Mucosa of descending colon (tissue), 3 donors: Measurements from ENCODE around the gene KRT82. TPM values are rescaled to one million over a fixed set of nuclear protein-coding genes. Genes with fewer than 3 reads are reported as not detected.
A peak's percentile ranks its signal among the peaks of the same experiment; 100 is the strongest.

Experiments
- ATAC-seq: fragments of 200-7000 bp; cut with Tn5 transposase; one replicate; pipeline ENCODE4 v1.9.1; 2020; ENCODE audit warnings: mild to moderate bottlenecking, moderate library complexity
- DNase-seq, 3 donors: peaks; one replicate each; pipeline ENCODE4 v3.0.0-alpha.2; 2020
- H3K36me3 ChIP-seq: fragments of 200-600 bp; one replicate; pipeline ENCODE4 v1.8.0; 2021; ENCODE audit warnings: low read depth, mild to moderate bottlenecking
- H3K4me1 ChIP-seq: fragments of 200-600 bp; one replicate; pipeline ENCODE4 v1.8.0; 2021; ENCODE audit warnings: low read depth, mild to moderate bottlenecking
- H3K4me3 ChIP-seq: fragments of 200-600 bp; one replicate; pipeline ENCODE4 v1.8.0; 2021; ENCODE audit warnings: mild to moderate bottlenecking
- H3K9me3 ChIP-seq: fragments of 200-600 bp; one replicate; pipeline ENCODE4 v1.8.0; 2021; ENCODE audit warnings: mild to moderate bottlenecking
- intact Hi-C, 2 donors: fragments of 100-400 bp; cut with DNase I in 1 of 2; cut with micrococcal nuclease in 1 of 2; formaldehyde crosslinking; loops; one replicate each; pipeline versions ENCODE4 v1.11.0 to v1.11.1; 2022; cut with DNase I, micrococcal nuclease
- total RNA-seq, 3 donors: library from RNA; stranded (reverse); fragmentation: NEBNext Ultra II Directional in 2 of 3; extraction: Animal tissue kit (Norgen Biotek cat#: 25700) in 2 of 3; gene quantifications; one replicate each; pipeline versions ENCODE4 v1.2.1 to v1.2.4, GENCODE V29; 2021 to 2023
- TF ChIP-seq, protein P1 (sequence below): fragments of 200-600 bp; IDR thresholded peaks from one replicate; pipeline ENCODE4 v1.8.0; 2022; ENCODE audit warnings: antibody characterized with exemption, mild to moderate bottlenecking
- donor health status: DM: no; HTN: no; CAD: no; lungs with moderate emphysema.
- donor health status: DM: no; HTN: no; CAD: no.
- donor health status: DM: no; HTN: yes; CAD: no.

KRT82 gene
- total RNA-seq, 3 donors from 2014 or later, result not detected

DNA sequence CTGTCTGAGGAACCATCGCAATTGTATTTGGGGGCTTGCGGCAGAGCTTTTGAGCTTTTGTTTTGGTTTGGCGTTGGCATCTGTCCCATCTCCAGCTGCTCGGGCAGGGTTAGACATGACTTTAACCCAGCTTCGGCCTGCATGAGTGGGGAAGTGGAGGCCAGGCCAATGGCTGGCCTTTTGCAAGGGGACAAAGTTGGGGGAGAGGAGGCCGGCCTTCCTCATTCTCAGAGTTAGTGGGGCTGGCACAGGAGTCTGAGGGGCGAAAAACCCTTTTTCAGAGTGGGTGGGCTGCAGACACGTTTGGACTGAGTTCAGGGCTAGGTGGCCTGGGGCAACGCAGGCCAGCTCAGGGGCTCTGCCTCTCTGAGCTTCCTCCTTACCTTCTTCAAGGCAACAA, 5.2 kb downstream of the KRT82 start:
- Histone ChIP-seq H3K4me1 (no peaks in the 10 kb centered on the region), H3K36me3 (no peaks in the 10 kb centered on the region), H3K9me3 (no peaks in the 10 kb centered on the region), H3K4me3 (no peak overlapping the region)
- ATAC-seq (no peak), DNase-seq (peak in 1 of 3 donors; percentile 10)
- intact Hi-C loops, result no loop called here
- TF ChIP-seq, protein P1, sequence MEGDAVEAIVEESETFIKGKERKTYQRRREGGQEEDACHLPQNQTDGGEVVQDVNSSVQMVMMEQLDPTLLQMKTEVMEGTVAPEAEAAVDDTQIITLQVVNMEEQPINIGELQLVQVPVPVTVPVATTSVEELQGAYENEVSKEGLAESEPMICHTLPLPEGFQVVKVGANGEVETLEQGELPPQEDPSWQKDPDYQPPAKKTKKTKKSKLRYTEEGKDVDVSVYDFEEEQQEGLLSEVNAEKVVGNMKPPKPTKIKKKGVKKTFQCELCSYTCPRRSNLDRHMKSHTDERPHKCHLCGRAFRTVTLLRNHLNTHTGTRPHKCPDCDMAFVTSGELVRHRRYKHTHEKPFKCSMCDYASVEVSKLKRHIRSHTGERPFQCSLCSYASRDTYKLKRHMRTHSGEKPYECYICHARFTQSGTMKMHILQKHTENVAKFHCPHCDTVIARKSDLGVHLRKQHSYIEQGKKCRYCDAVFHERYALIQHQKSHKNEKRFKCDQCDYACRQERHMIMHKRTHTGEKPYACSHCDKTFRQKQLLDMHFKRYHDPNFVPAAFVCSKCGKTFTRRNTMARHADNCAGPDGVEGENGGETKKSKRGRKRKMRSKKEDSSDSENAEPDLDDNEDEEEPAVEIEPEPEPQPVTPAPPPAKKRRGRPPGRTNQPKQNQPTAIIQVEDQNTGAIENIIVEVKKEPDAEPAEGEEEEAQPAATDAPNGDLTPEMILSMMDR, result no peak

DNA sequence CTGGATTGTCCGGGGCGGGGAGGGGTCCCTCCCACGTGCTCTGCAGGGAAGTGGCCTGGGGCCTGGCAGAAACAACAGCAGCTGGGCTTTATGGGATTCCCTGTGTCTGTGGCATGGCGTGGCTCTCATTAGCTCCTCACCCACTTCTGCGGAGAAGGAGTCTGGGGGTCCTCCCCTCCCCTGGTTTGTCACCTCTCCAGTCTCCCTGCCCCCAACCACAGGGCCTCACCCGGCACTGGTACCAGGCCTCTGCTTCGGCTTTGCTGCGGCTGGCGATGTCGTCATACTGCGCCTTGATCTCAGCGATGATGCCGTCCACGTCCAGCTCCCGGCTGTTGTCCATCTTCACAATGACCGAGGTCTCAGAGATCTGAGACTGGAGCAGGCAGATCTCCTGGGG, 6.4 kb downstream of the KRT82 start:
- H3K4me1 ChIP-seq, result no peaks in the 10 kb centered on the region
- intact Hi-C loops, result no loop called here
- DNase-seq, result peak in 1 of 3 donors; percentile 9
- ATAC-seq, result no peak
- no peaks in the 10 kb centered on the region for H3K9me3 ChIP-seq
- TF ChIP-seq, protein P1, result no peak
- no peaks in the 10 kb centered on the region for H3K36me3 ChIP-seq
- H3K4me3 ChIP-seq, result no peak overlapping the region

DNA sequence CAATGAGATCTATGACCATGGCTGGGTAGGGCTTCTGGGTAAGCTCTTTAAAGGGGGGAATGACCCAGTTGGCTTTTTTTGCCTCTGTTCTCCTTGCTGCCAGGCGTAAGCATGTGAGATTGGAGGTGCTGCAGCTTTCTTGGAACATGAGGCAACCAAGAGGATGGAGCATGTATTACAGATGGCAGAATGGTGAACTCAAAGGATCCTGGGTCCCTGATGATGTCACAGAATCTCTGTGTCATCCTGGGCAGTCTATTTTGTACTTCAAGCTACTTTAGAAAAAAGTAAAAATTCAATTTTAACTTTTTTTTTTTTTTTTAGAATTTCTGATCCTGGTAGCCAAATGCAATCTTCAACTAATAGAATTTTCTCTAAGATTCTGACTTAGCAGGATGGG, 8.0 kb downstream of the KRT82 start:
- Histone ChIP-seq H3K36me3 (no peaks in the 10 kb centered on the region), H3K4me3 (no peak overlapping the region), H3K9me3 (no peaks in the 10 kb centered on the region), H3K4me1 (no peaks in the 10 kb centered on the region)
- DNase-seq, result no peak
- ATAC-seq, result no peak
- intact Hi-C loops, result no loop called here
- TF ChIP-seq, protein P1, result no peak

DNA sequence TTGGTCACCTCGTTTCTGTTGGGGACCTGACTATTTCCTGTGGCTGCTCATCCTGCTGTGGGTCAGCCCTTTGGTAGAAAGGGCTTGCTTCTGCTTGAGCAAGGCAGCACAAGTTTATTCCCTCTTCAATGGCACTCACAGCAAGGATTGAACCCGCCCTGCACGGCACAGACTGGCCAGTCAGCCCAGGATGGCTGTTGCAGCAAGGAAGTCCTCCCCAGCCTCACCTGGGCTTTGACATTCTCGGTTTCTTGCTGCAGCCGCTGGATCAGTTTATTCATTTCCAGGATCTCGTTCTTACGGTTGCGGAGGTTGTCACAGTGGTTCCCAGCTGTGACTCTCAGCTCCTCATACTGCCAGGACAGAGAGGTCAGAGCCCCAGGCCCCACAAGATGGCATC, 9.5 kb downstream of the KRT82 start:
- no peaks in the 10 kb centered on the region for H3K4me1 ChIP-seq
- TF ChIP-seq, protein P1, result no peak
- intact Hi-C loops, result no loop called here
- no peaks in the 10 kb centered on the region for H3K9me3 ChIP-seq
- no peak for ATAC-seq
- no peaks in the 10 kb centered on the region for H3K36me3 ChIP-seq
- H3K4me3 ChIP-seq, result no peak overlapping the region
- DNase-seq, result peak in 1 of 3 donors; percentile 1

DNA sequence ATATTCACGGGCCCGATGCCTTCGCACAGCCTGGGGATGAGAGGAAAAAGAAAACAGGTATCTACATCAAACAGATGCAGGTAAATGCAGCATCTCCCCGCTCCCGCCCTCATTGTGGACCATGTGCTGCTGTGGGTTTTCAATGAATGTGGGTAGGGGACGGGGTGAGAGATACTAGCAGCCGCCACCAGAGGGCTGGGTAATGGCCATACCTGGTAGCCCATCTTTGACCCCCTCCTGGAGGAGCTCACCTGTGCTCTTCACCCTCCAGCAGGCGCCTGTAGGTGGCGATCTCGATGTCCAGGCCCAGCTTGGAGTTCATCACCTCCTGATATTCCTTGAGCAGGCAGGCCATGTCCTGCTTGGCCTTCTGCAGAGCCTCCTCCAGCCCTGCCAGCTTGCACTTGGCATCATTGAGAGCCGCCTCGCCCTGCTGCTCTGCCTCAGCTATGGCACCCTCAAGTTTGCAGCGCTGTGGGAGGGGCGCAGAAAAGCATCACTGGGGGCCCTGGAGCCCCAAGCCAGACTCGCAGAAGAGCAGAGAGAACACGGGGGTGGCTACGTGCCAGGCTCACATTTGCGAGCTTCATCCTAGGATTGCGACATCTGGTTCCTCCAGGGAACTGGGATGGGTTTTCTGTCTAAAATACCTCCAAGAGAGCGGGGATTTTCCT, 10.2 kb downstream of the KRT82 start:
- H3K4me3 ChIP-seq, result no peak overlapping the region
- no peaks in the 10 kb centered on the region for H3K4me1 ChIP-seq
- no peaks in the 10 kb centered on the region for H3K9me3 ChIP-seq
- no peaks in the 10 kb centered on the region for H3K36me3 ChIP-seq
- DNase-seq (peak in 2 of 3 donors; percentile 41 to 49), ATAC-seq (peak; percentile 61)
- intact Hi-C loops, result no loop called here
- TF ChIP-seq, protein P1, result no peak
